Activated naive CD4-positive, alpha-beta T cell treated with anti-CD3 and anti-CD28 coated beads for 36 hours (primary cell): ENCODE data around the gene GSTM3. TPM values are rescaled to one million over a fixed set of nuclear protein-coding genes. Genes with fewer than 3 reads are reported as not detected.
"Not testable (repeated sequence)": the region's sequence is repeated elsewhere in the genome, so short reads cannot be mapped to it uniquely, and the experiment has no call there.

Experiments
- CTCF ChIA-PET: fragments of 350-600 bp; sonication (Branson Sonifier 250); formaldehyde crosslinking; loops from one replicate; lab custom pipeline; 2021; ENCODE audit warnings: antibody characterized with exemption; lab: Charles Lee
- DNase-seq: peaks from one replicate; pipeline ENCODE4 v3.0.0-alpha.2; 2020
- H3K27ac Mint-ChIP-seq: one replicate; pipeline ENCODE4 v1.8.0; 2021; ENCODE audit warnings: mild to moderate bottlenecking, mixed read lengths
- H3K27me3 Mint-ChIP-seq: one replicate; pipeline ENCODE4 v1.8.0; 2021; ENCODE audit warnings: low read depth, mixed read lengths
- H3K36me3 Mint-ChIP-seq: one replicate; pipeline ENCODE4 v1.8.0; 2021; ENCODE audit warnings: low read depth, mixed read lengths
- H3K4me1 Mint-ChIP-seq: one replicate; pipeline ENCODE4 v1.8.0; 2021; ENCODE audit warnings: low read depth, mixed read lengths
- H3K4me3 Mint-ChIP-seq: one replicate; pipeline ENCODE4 v1.8.0; 2021; ENCODE audit warnings: mild to moderate bottlenecking, moderate library complexity, mixed read lengths
- H3K9me3 Mint-ChIP-seq: one replicate; pipeline ENCODE4 v1.8.0; 2021; ENCODE audit warnings: mixed read lengths
- intact Hi-C: fragments of 100-400 bp; cut with micrococcal nuclease; formaldehyde crosslinking; loops from one replicate; pipeline ENCODE4 v1.15.1; 2023
- total RNA-seq, 2 experiments: library from RNA; stranded (reverse); gene quantifications; one replicate each; pipeline ENCODE4 v1.2.3, GENCODE V29; 2021

The GSTM3 gene
- total RNA-seq, 2 experiments from 2014 or later: 4.7 to 4.8 TPM

- no peaks in the 10 kb centered on the region for H3K9me3 Mint-ChIP-seq
- CTCF ChIA-PET: interaction anchor here (0.6 to 25.2 kb wide), 18 partner anchors 15 to 456 kb away, joined by 3 to 622 read pairs (median 6); partner anchors contain the start of genes AHCYL1 and GNAI3
- no peaks in the 10 kb centered on the region for H3K36me3 Mint-ChIP-seq
- no peaks in the 10 kb centered on the region for H3K27me3 Mint-ChIP-seq
- no peak overlapping the region for H3K27ac Mint-ChIP-seq
- intact Hi-C loops: loop anchor here (1.0 to 2.0 kb wide), 4 partner anchors 33 to 227 kb away; partner anchors contain the start of gene GSTM3
- no peaks in the 10 kb centered on the region for H3K4me1 Mint-ChIP-seq
- peak; percentile 85 for DNase-seq
- no peak overlapping the region for H3K4me3 Mint-ChIP-seq
These were observed 32.5 kb upstream of the GSTM3 start for GRCh38 chr1:109773203-109773899.

GRCh38 chr1:109772658-109773202 is 31.9 kb upstream of the GSTM3 start:
- Mint-ChIP-seq H3K4me1 (no peaks in the 10 kb centered on the region), H3K36me3 (no peaks in the 10 kb centered on the region), H3K27me3 (no peaks in the 10 kb centered on the region), H3K4me3 (no peak overlapping the region), H3K27ac (no peak overlapping the region), H3K9me3 (no peaks in the 10 kb centered on the region)
- no peak for DNase-seq
- intact Hi-C loops: loop anchor here (1.0 to 2.0 kb wide), 4 partner anchors 32 to 226 kb away; partner anchors contain the start of gene GSTM3
- CTCF ChIA-PET: interaction anchor here (0.6 to 25.2 kb wide), 10 partner anchors 121 to 456 kb away, joined by 3 to 622 read pairs (median 10); partner anchors contain the start of genes AHCYL1 and GNAI3

GRCh38 chr1:109771712-109772657 is 31.1 kb upstream of the GSTM3 start:
- no peak for DNase-seq
- Mint-ChIP-seq H3K4me1 (no peaks in the 10 kb centered on the region), H3K9me3 (no peaks in the 10 kb centered on the region), H3K27me3 (no peaks in the 10 kb centered on the region), H3K27ac (no peak overlapping the region), H3K36me3 (no peaks in the 10 kb centered on the region), H3K4me3 (no peak overlapping the region)
- CTCF ChIA-PET: interaction anchor here (0.9 to 25.2 kb wide), 5 partner anchors 122 to 227 kb away, joined by 3 to 622 read pairs (median 58); partner anchors contain the start of genes AHCYL1 and GNAI3
- intact Hi-C loops: loop anchor here (2.0 kb wide), 1 partner anchor 31 kb away; the partner anchor contains the start of gene GSTM3

GRCh38 chr1:109770331-109771095 is 29.7 kb upstream of the GSTM3 start:
- Mint-ChIP-seq H3K27ac (no peak overlapping the region), H3K4me1 (no peaks in the 10 kb centered on the region), H3K9me3 (no peaks in the 10 kb centered on the region), H3K36me3 (no peaks in the 10 kb centered on the region), H3K27me3 (no peaks in the 10 kb centered on the region), H3K4me3 (no peak overlapping the region)
- no peak for DNase-seq
- CTCF ChIA-PET: interaction anchor here (12.0 to 25.2 kb wide), 2 partner anchors 130 to 211 kb away, joined by 283 to 622 read pairs; partner anchors contain the start of gene AHCYL1
- intact Hi-C loops: no loop called here

- no peaks in the 10 kb centered on the region for H3K27me3 Mint-ChIP-seq
- no peak overlapping the region for H3K4me3 Mint-ChIP-seq
- H3K9me3 Mint-ChIP-seq: no peaks in the 10 kb centered on the region
- CTCF ChIA-PET: interaction anchor here (12.0 to 25.2 kb wide), 2 partner anchors 129 to 212 kb away, joined by 283 to 622 read pairs; partner anchors contain the start of gene AHCYL1
- no peak for DNase-seq
- H3K36me3 Mint-ChIP-seq: no peaks in the 10 kb centered on the region
- intact Hi-C loops: no loop called here
- no peaks in the 10 kb centered on the region for H3K4me1 Mint-ChIP-seq
- no peak overlapping the region for H3K27ac Mint-ChIP-seq
These were observed 28.7 kb upstream of the GSTM3 start for GRCh38 chr1:109769330-109770078.

- Mint-ChIP-seq H3K36me3 (no peaks in the 10 kb centered on the region), H3K9me3 (no peaks in the 10 kb centered on the region), H3K4me3 (no peak overlapping the region), H3K4me1 (no peaks in the 10 kb centered on the region), H3K27me3 (no peaks in the 10 kb centered on the region), H3K27ac (no peak overlapping the region)
- CTCF ChIA-PET: interaction anchor here (12.0 kb wide), 1 partner anchor 129 kb away, joined by 283 read pairs; no protein-coding TSS in a partner anchor
- DNase-seq: peak; percentile 0
- intact Hi-C loops: no loop called here
These were observed 28.0 kb upstream of the GSTM3 start for GRCh38 chr1:109768820-109769219.

GRCh38 chr1:109768335-109768650 is 27.5 kb upstream of the GSTM3 start:
- intact Hi-C loops: no loop called here
- CTCF ChIA-PET: interaction anchor here (12.0 kb wide), 1 partner anchor 128 kb away, joined by 283 read pairs; no protein-coding TSS in a partner anchor
- Mint-ChIP-seq H3K4me3 (no peak overlapping the region), H3K4me1 (no peaks in the 10 kb centered on the region), H3K27me3 (no peaks in the 10 kb centered on the region), H3K9me3 (no peaks in the 10 kb centered on the region), H3K27ac (no peak overlapping the region), H3K36me3 (no peaks in the 10 kb centered on the region)
- no peak for DNase-seq

GRCh38 chr1:109767637-109768334 is 26.9 kb upstream of the GSTM3 start:
- Mint-ChIP-seq H3K9me3 (no peaks in the 10 kb centered on the region), H3K27me3 (no peaks in the 10 kb centered on the region), H3K27ac (no peak overlapping the region), H3K4me1 (no peaks in the 10 kb centered on the region), H3K36me3 (no peaks in the 10 kb centered on the region), H3K4me3 (no peak overlapping the region)
- CTCF ChIA-PET: no interaction called here
- intact Hi-C loops: no loop called here
- peak; percentile 1 for DNase-seq

- H3K36me3 Mint-ChIP-seq, H3K9me3 Mint-ChIP-seq, intact Hi-C loops, H3K27me3 Mint-ChIP-seq, H3K4me1 Mint-ChIP-seq, H3K4me3 Mint-ChIP-seq, H3K27ac Mint-ChIP-seq, CTCF ChIA-PET: not testable (repeated sequence)
- DNase-seq: peak; percentile 0
These were observed 26.3 kb upstream of the GSTM3 start for GRCh38 chr1:109766991-109767636.

- Mint-ChIP-seq H3K4me1 (no peaks in the 10 kb centered on the region), H3K36me3 (no peaks in the 10 kb centered on the region), H3K9me3 (no peaks in the 10 kb centered on the region), H3K4me3 (no peak overlapping the region), H3K27ac (no peak overlapping the region), H3K27me3 (no peaks in the 10 kb centered on the region)
- DNase-seq: no peak
- intact Hi-C loops: no loop called here
- CTCF ChIA-PET: interaction anchor here (0.6 to 1.2 kb wide), 3 partner anchors 9 to 219 kb away, joined by 3 to 4 read pairs (median 3); partner anchors contain the start of gene AHCYL1
These were observed 25.2 kb upstream of the GSTM3 start for GRCh38 chr1:109765896-109766615.
